Measurements from ENCODE around the gene CPM.

GRCh38 chr12:68890701-68891113 lies 42.3 kb downstream of the CPM start:
- TF ChIP-seq, protein P1, sequence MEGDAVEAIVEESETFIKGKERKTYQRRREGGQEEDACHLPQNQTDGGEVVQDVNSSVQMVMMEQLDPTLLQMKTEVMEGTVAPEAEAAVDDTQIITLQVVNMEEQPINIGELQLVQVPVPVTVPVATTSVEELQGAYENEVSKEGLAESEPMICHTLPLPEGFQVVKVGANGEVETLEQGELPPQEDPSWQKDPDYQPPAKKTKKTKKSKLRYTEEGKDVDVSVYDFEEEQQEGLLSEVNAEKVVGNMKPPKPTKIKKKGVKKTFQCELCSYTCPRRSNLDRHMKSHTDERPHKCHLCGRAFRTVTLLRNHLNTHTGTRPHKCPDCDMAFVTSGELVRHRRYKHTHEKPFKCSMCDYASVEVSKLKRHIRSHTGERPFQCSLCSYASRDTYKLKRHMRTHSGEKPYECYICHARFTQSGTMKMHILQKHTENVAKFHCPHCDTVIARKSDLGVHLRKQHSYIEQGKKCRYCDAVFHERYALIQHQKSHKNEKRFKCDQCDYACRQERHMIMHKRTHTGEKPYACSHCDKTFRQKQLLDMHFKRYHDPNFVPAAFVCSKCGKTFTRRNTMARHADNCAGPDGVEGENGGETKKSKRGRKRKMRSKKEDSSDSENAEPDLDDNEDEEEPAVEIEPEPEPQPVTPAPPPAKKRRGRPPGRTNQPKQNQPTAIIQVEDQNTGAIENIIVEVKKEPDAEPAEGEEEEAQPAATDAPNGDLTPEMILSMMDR (IDR thresholded peaks at IDR 0.05): no peak
- no peak for TF ChIP-seq ZFX (IDR thresholded peaks at IDR 0.05; ENCODE audit: borderline replicate concordance)

Data from 22Rv1 (cell line).